CD4-positive, CD25-positive, alpha-beta regulatory T cell (primary cell): ENCODE data around the gene C2CD4A. TPM values are rescaled to one million over a fixed set of nuclear protein-coding genes. Genes with fewer than 3 reads are reported as not detected.
A peak's percentile ranks its signal among the peaks of the same experiment; 100 is the strongest.

Experiments
- ATAC-seq, 2 donors: fragments of 150-1000 bp; cut with Tn5 transposase; one replicate each; pipeline ENCODE4 v1.10.0; 2021; ENCODE audit warnings: low read depth in 2 of 2, moderate number of reproducible peaks in 2 of 2, moderate library complexity in 1 of 2
- DNase-seq, 3 donors: peaks; one replicate each; pipeline versions ENCODE4 v3.0.0 to v3.0.0-alpha.2; 2012 to 2022; ENCODE audit warnings: mixed read lengths in 1 of 3
- H3K27ac ChIP-seq: one replicate; pipeline ENCODE4 v1.7.0; 2013; ENCODE audit warnings: mild to moderate bottlenecking, low read length; ENCODE audit not compliant: insufficient read depth, poor library complexity, severe bottlenecking
- H3K27me3 ChIP-seq: one replicate; pipeline ENCODE4 v1.7.0; 2013; ENCODE audit warnings: low read length; ENCODE audit not compliant: control insufficient read depth, insufficient read depth
- H3K36me3 ChIP-seq: one replicate; pipeline ENCODE4 v1.7.0; 2013; ENCODE audit warnings: mild to moderate bottlenecking, low read length, moderate library complexity; ENCODE audit not compliant: control insufficient read depth, insufficient read depth
- H3K4me1 ChIP-seq: 2 replicates; pipeline ENCODE4 v1.7.0; 2013; ENCODE audit warnings: mild to moderate bottlenecking, low read length; ENCODE audit not compliant: insufficient read depth, control insufficient read depth, poor library complexity, severe bottlenecking
- H3K4me3 ChIP-seq: one replicate; pipeline ENCODE4 v1.7.0; 2013; ENCODE audit warnings: low read depth, mild to moderate bottlenecking, low read length, moderate library complexity
- H3K9me3 ChIP-seq, 2 experiments: 1 replicate in 1 of 2; 2 replicates in 1 of 2; pipeline ENCODE4 v1.7.0; 2013; ENCODE audit warnings: low read length in 2 of 2, mild to moderate bottlenecking in 1 of 2, moderate library complexity in 1 of 2; ENCODE audit not compliant: control insufficient read depth in 2 of 2
- H3K27ac Mint-ChIP-seq, 3 donors: one replicate each; pipeline ENCODE4 v1.8.0; 2020 to 2022; ENCODE audit warnings: mild to moderate bottlenecking in 3 of 3, mixed read lengths in 3 of 3, moderate library complexity in 2 of 3
- H3K27me3 Mint-ChIP-seq: one replicate; pipeline ENCODE4 v1.8.0; 2022; ENCODE audit warnings: mild to moderate bottlenecking, mixed read lengths
- H3K36me3 Mint-ChIP-seq: one replicate; pipeline ENCODE4 v1.8.0; 2020; ENCODE audit warnings: mixed read lengths
- H3K4me1 Mint-ChIP-seq, 4 donors: one replicate each; pipeline ENCODE4 v1.8.0; 2020 to 2022; ENCODE audit warnings: mixed read lengths in 4 of 4, mild to moderate bottlenecking in 1 of 4
- H3K4me3 Mint-ChIP-seq, 4 donors: one replicate each; pipeline ENCODE4 v1.8.0; 2020 to 2022; ENCODE audit warnings: mild to moderate bottlenecking in 4 of 4, mixed read lengths in 4 of 4, moderate library complexity in 3 of 4
- H3K9me3 Mint-ChIP-seq, 7 donors: one replicate each; pipeline ENCODE4 v1.8.0; 2020 to 2022; ENCODE audit warnings: mixed read lengths in 7 of 7, mild to moderate bottlenecking in 3 of 7, moderate library complexity in 2 of 7
- polyA plus RNA-seq, 4 donors: library from polyadenylated mRNA; unstranded; fragments of 300-500 nt; fragmentation: Illumina TruSeq; gene quantifications; one replicate each; pipeline ENCODE4 v1.2.3, GENCODE V29; 2021
- total RNA-seq: library from RNA; stranded (reverse); gene quantifications from one replicate; pipeline ENCODE4 v1.2.3, GENCODE V29; 2022

The C2CD4A gene
- total and polyA plus RNA-seq, 5 donors from 2014 or later = 0.10 to 0.28 (median 0.14) TPM

- H3K27ac ChIP-seq = no peak overlapping the region
- H3K27me3 ChIP-seq = peaks cover 8% of the 10 kb centered on the region
- DNase-seq (peak in 2 of 3 donors; percentile 51 to 57), ATAC-seq (no peak)
- H3K27ac Mint-ChIP-seq = peak overlapping the region in 1 of 3 donors; percentile 60
- H3K4me1 Mint-ChIP-seq = peaks cover 8 to 14% (median 12%) of the 10 kb centered on the region in 4 donors
- no peaks in the 10 kb centered on the region for H3K9me3 ChIP-seq
- H3K27me3 Mint-ChIP-seq = peaks cover 40% of the 10 kb centered on the region
- H3K9me3 Mint-ChIP-seq = no peaks in the 10 kb centered on the region
- no peaks in the 10 kb centered on the region for H3K36me3 ChIP-seq
- no peaks in the 10 kb centered on the region for H3K36me3 Mint-ChIP-seq
- H3K4me3 Mint-ChIP-seq = peak overlapping the region in 1 of 4 donors; percentile 64
- peaks cover 22% of the 10 kb centered on the region for H3K4me1 ChIP-seq
- no peak overlapping the region for H3K4me3 ChIP-seq
Observed at GRCh38 chr15:62071711-62072308, 5.0 kb downstream of the C2CD4A start.

- no peak for ATAC-seq
- no peak for DNase-seq
- Histone ChIP-seq H3K9me3 (no peaks in the 10 kb centered on the region), H3K36me3 (no peaks in the 10 kb centered on the region), H3K27me3 (no peaks in the 10 kb centered on the region), H3K4me3 (no peak overlapping the region), H3K27ac (no peak overlapping the region), H3K4me1 (no peaks in the 10 kb centered on the region)
- Mint-ChIP-seq H3K4me3 (no peak overlapping the region), H3K36me3 (no peaks in the 10 kb centered on the region), H3K4me1 (peaks cover 0 to 4% (median 0%) of the 10 kb centered on the region in 4 donors), H3K27ac (no peak overlapping the region), H3K27me3 (peaks cover 25% of the 10 kb centered on the region), H3K9me3 (peaks cover 0 to 2% (median 0%) of the 10 kb centered on the region in 7 donors)
Observed at GRCh38 chr15:62075595-62076277, 9.0 kb downstream of the C2CD4A start.

- Histone ChIP-seq H3K4me3 (no peak overlapping the region), H3K4me1 (no peaks in the 10 kb centered on the region), H3K36me3 (no peaks in the 10 kb centered on the region), H3K27me3 (no peaks in the 10 kb centered on the region), H3K9me3 (no peaks in the 10 kb centered on the region), H3K27ac (no peak overlapping the region)
- H3K36me3 Mint-ChIP-seq = peaks cover 6% of the 10 kb centered on the region
- no peak overlapping the region for H3K27ac Mint-ChIP-seq
- H3K4me1 Mint-ChIP-seq = no peaks in the 10 kb centered on the region
- H3K27me3 Mint-ChIP-seq = peaks cover 16% of the 10 kb centered on the region
- DNase-seq (no peak), ATAC-seq (no peak)
- H3K9me3 Mint-ChIP-seq = peaks cover 0 to 9% (median under 1%) of the 10 kb centered on the region in 7 donors
- no peak overlapping the region for H3K4me3 Mint-ChIP-seq
Observed at GRCh38 chr15:62079594-62079993, 12.8 kb downstream of the C2CD4A start.

- peaks cover 0 to 10% (median 1%) of the 10 kb centered on the region in 7 donors for H3K9me3 Mint-ChIP-seq
- H3K27me3 Mint-ChIP-seq = peaks cover 11% of the 10 kb centered on the region
- ATAC-seq (no peak), DNase-seq (peak in 1 of 3 donors; percentile 52)
- Histone ChIP-seq H3K4me3 (no peak overlapping the region), H3K27me3 (no peaks in the 10 kb centered on the region), H3K9me3 (no peaks in the 10 kb centered on the region), H3K36me3 (no peaks in the 10 kb centered on the region), H3K4me1 (no peaks in the 10 kb centered on the region), H3K27ac (no peak overlapping the region)
- H3K27ac Mint-ChIP-seq = no peak overlapping the region
- peaks cover 6% of the 10 kb centered on the region for H3K36me3 Mint-ChIP-seq
- no peak overlapping the region for H3K4me3 Mint-ChIP-seq
- no peaks in the 10 kb centered on the region for H3K4me1 Mint-ChIP-seq
Observed at GRCh38 chr15:62083194-62084154, 16.7 kb downstream of the C2CD4A start.

GRCh38 chr15:62085740-62086139 lies 19.0 kb downstream of the C2CD4A start:
- ATAC-seq = no peak
- Mint-ChIP-seq H3K9me3 (peaks cover 0 to 10% (median 1%) of the 10 kb centered on the region in 7 donors), H3K36me3 (peaks cover 6% of the 10 kb centered on the region), H3K27me3 (peaks cover 7% of the 10 kb centered on the region), H3K4me1 (peaks cover 0 to 2% (median 0%) of the 10 kb centered on the region in 4 donors), H3K27ac (no peak overlapping the region), H3K4me3 (no peak overlapping the region)
- no peaks in the 10 kb centered on the region for H3K4me1 ChIP-seq
- H3K9me3 ChIP-seq = no peaks in the 10 kb centered on the region
- H3K27ac ChIP-seq = no peak overlapping the region
- H3K36me3 ChIP-seq = no peaks in the 10 kb centered on the region
- no peak for DNase-seq
- no peaks in the 10 kb centered on the region for H3K27me3 ChIP-seq
- no peak overlapping the region for H3K4me3 ChIP-seq

- Histone ChIP-seq H3K4me3 (no peak overlapping the region), H3K27ac (no peak overlapping the region), H3K9me3 (no peaks in the 10 kb centered on the region), H3K4me1 (no peaks in the 10 kb centered on the region), H3K27me3 (no peaks in the 10 kb centered on the region), H3K36me3 (no peaks in the 10 kb centered on the region)
- Mint-ChIP-seq H3K27ac (no peak overlapping the region), H3K4me1 (peaks cover 0 to 2% (median 0%) of the 10 kb centered on the region in 4 donors), H3K4me3 (no peak overlapping the region), H3K9me3 (peaks cover 0 to 10% (median 0%) of the 10 kb centered on the region in 7 donors), H3K27me3 (no peaks in the 10 kb centered on the region), H3K36me3 (peaks cover 6% of the 10 kb centered on the region)
- DNase-seq = peak in 1 of 3 donors; percentile 74
- no peak for ATAC-seq
Observed at GRCh38 chr15:62087671-62088352, 21.0 kb downstream of the C2CD4A start.

GRCh38 chr15:62088353-62088693 lies 21.5 kb downstream of the C2CD4A start:
- Mint-ChIP-seq H3K27ac (no peak overlapping the region), H3K4me3 (no peak overlapping the region), H3K36me3 (peaks cover 6% of the 10 kb centered on the region), H3K9me3 (peaks cover 0 to 10% (median 0%) of the 10 kb centered on the region in 7 donors), H3K4me1 (peaks cover 0 to 2% (median 0%) of the 10 kb centered on the region in 4 donors), H3K27me3 (no peaks in the 10 kb centered on the region)
- Histone ChIP-seq H3K4me3 (no peak overlapping the region), H3K27me3 (no peaks in the 10 kb centered on the region), H3K36me3 (no peaks in the 10 kb centered on the region), H3K4me1 (no peaks in the 10 kb centered on the region), H3K27ac (no peak overlapping the region), H3K9me3 (no peaks in the 10 kb centered on the region)
- ATAC-seq (no peak), DNase-seq (no peak)
